Activated CD4-positive, alpha-beta memory T cell treated with anti-CD3 and anti-CD28 coated beads, Interleukin-2, amount 10 ng/mL, durations not matched to agents 7 days and 5 days (primary cell): ENCODE results near the gene WDR7. TPM values are rescaled to one million over a fixed set of nuclear protein-coding genes. Genes with fewer than 3 reads are reported as not detected.

Experiments
- CTCF ChIA-PET: fragments of 350-600 bp; sonication (Branson Sonifier 250); formaldehyde crosslinking; loops from one replicate; lab custom pipeline; 2021; ENCODE audit warnings: antibody characterized with exemption, inconsistent platforms; lab: Charles Lee
- POLR2A ChIA-PET: fragments of 350-600 bp; sonication (Branson Sonifier 250); formaldehyde crosslinking; loops from one replicate; lab custom pipeline; 2021; ENCODE audit warnings: antibody characterized with exemption; lab: Charles Lee
- DNase-seq: peaks from one replicate; pipeline ENCODE4 v3.0.0-alpha.2; 2020
- H3K27ac Mint-ChIP-seq: one replicate; pipeline ENCODE4 v1.8.0; 2021; ENCODE audit warnings: mild to moderate bottlenecking, mixed read lengths
- H3K27me3 Mint-ChIP-seq: one replicate; pipeline ENCODE4 v1.8.0; 2021; ENCODE audit warnings: mixed read lengths
- H3K36me3 Mint-ChIP-seq: one replicate; pipeline ENCODE4 v1.8.0; 2021; ENCODE audit warnings: low read depth, mixed read lengths
- H3K4me1 Mint-ChIP-seq: one replicate; pipeline ENCODE4 v1.8.0; 2021; ENCODE audit warnings: mixed read lengths
- H3K4me3 Mint-ChIP-seq: one replicate; pipeline ENCODE4 v1.8.0; 2021; ENCODE audit warnings: mild to moderate bottlenecking, mixed read lengths
- H3K9me3 Mint-ChIP-seq: one replicate; pipeline ENCODE4 v1.8.0; 2021; ENCODE audit warnings: mixed read lengths
- total RNA-seq, 2 experiments: library from RNA; stranded (reverse); gene quantifications; one replicate each; pipeline ENCODE4 v1.2.3, GENCODE V29; 2021

Gene WDR7
- total RNA-seq, 2 experiments from 2014 or later: 29.1 to 33.0 TPM

- H3K9me3 Mint-ChIP-seq: peaks cover 2% of the 10 kb centered on the region
These were observed 238.5 kb downstream of the WDR7 start for GRCh38 chr18:56889621-56890020.

GRCh38 chr18:56890632-56891031 lies 239.5 kb downstream of the WDR7 start:
- no peak for DNase-seq
- POLR2A ChIA-PET: no interaction called here
- no peak overlapping the region for H3K4me3 Mint-ChIP-seq
- H3K9me3 Mint-ChIP-seq: peaks cover 2% of the 10 kb centered on the region
- H3K36me3 Mint-ChIP-seq: peaks cover 6% of the 10 kb centered on the region
- CTCF ChIA-PET: no interaction called here
- no peak overlapping the region for H3K27ac Mint-ChIP-seq
- no peaks in the 10 kb centered on the region for H3K27me3 Mint-ChIP-seq
- no peaks in the 10 kb centered on the region for H3K4me1 Mint-ChIP-seq

More at GRCh38 chr18:56889621-56890020, 238.5 kb downstream of the WDR7 start:
- DNase-seq: no peak
- ChIA-PET POLR2A (no interaction called here), CTCF (no interaction called here)
- no peaks in the 10 kb centered on the region for H3K27me3 Mint-ChIP-seq
- H3K27ac Mint-ChIP-seq: no peak overlapping the region
- H3K36me3 Mint-ChIP-seq: peaks cover 9% of the 10 kb centered on the region
- H3K4me3 Mint-ChIP-seq: no peak overlapping the region
- no peaks in the 10 kb centered on the region for H3K4me1 Mint-ChIP-seq

- Mint-ChIP-seq H3K27me3 (no peaks in the 10 kb centered on the region), H3K4me1 (no peaks in the 10 kb centered on the region), H3K27ac (no peak overlapping the region), H3K4me3 (no peak overlapping the region), H3K36me3 (peaks cover 4% of the 10 kb centered on the region), H3K9me3 (no peaks in the 10 kb centered on the region)
- ChIA-PET POLR2A (no interaction called here), CTCF (interaction anchor here (1.3 to 1.6 kb wide), 2 partner anchors 11 to 21 kb away, joined by 4 read pairs; no protein-coding TSS in a partner anchor)
- DNase-seq: no peak
These were observed 240.0 kb downstream of the WDR7 start for GRCh38 chr18:56891116-56891515.

- no peak for DNase-seq
- no peak overlapping the region for H3K4me3 Mint-ChIP-seq
- CTCF ChIA-PET: interaction anchor here (1.3 to 1.6 kb wide), 2 partner anchors 12 to 22 kb away, joined by 4 read pairs; no protein-coding TSS in a partner anchor
- no peaks in the 10 kb centered on the region for H3K27me3 Mint-ChIP-seq
- no peaks in the 10 kb centered on the region for H3K4me1 Mint-ChIP-seq
- H3K36me3 Mint-ChIP-seq: peaks cover 4% of the 10 kb centered on the region
- H3K9me3 Mint-ChIP-seq: no peaks in the 10 kb centered on the region
- POLR2A ChIA-PET: no interaction called here
- H3K27ac Mint-ChIP-seq: no peak overlapping the region
These were observed 240.7 kb downstream of the WDR7 start for GRCh38 chr18:56891870-56892269.

- DNase-seq: no peak
- Mint-ChIP-seq H3K9me3 (no peaks in the 10 kb centered on the region), H3K36me3 (peaks cover 4% of the 10 kb centered on the region), H3K4me1 (peaks cover 4% of the 10 kb centered on the region), H3K4me3 (no peak overlapping the region), H3K27me3 (no peaks in the 10 kb centered on the region), H3K27ac (no peak overlapping the region)
- CTCF ChIA-PET: no interaction called here
- POLR2A ChIA-PET: no interaction called here
These were observed 246.0 kb downstream of the WDR7 start for GRCh38 chr18:56897122-56897521.

- H3K4me3 Mint-ChIP-seq: no peak overlapping the region
- CTCF ChIA-PET: no interaction called here
- POLR2A ChIA-PET: no interaction called here
These were observed 248.5 kb downstream of the WDR7 start for GRCh38 chr18:56899660-56900059.

GRCh38 chr18:56900195-56901094 lies 249.3 kb downstream of the WDR7 start:
- Mint-ChIP-seq H3K27ac (no peak overlapping the region), H3K4me1 (peaks cover 4% of the 10 kb centered on the region), H3K36me3 (no peaks in the 10 kb centered on the region), H3K9me3 (no peaks in the 10 kb centered on the region), H3K4me3 (no peak overlapping the region), H3K27me3 (no peaks in the 10 kb centered on the region)
- DNase-seq: no peak
- POLR2A ChIA-PET: no interaction called here
- CTCF ChIA-PET: interaction anchor here (0.5 kb wide), 1 partner anchor 560 kb away, joined by 3 read pairs; no protein-coding TSS in a partner anchor

More at GRCh38 chr18:56899660-56900059, 248.5 kb downstream of the WDR7 start:
- Mint-ChIP-seq H3K27me3 (no peaks in the 10 kb centered on the region), H3K36me3 (no peaks in the 10 kb centered on the region), H3K9me3 (no peaks in the 10 kb centered on the region), H3K27ac (no peak overlapping the region), H3K4me1 (peaks cover 4% of the 10 kb centered on the region)
- DNase-seq: no peak

- H3K36me3 Mint-ChIP-seq: peaks cover 2% of the 10 kb centered on the region
- DNase-seq: no peak
- no peak overlapping the region for H3K27ac Mint-ChIP-seq
- ChIA-PET POLR2A (no interaction called here), CTCF (no interaction called here)
- peaks cover 4% of the 10 kb centered on the region for H3K4me1 Mint-ChIP-seq
- H3K9me3 Mint-ChIP-seq: no peaks in the 10 kb centered on the region
- no peaks in the 10 kb centered on the region for H3K27me3 Mint-ChIP-seq
- H3K4me3 Mint-ChIP-seq: no peak overlapping the region
These were observed 250.8 kb downstream of the WDR7 start for GRCh38 chr18:56901919-56902318.

- ChIA-PET POLR2A (no interaction called here), CTCF (no interaction called here)
- Mint-ChIP-seq H3K9me3 (no peaks in the 10 kb centered on the region), H3K4me3 (no peak overlapping the region), H3K27ac (no peak overlapping the region), H3K27me3 (no peaks in the 10 kb centered on the region), H3K4me1 (peaks cover 4% of the 10 kb centered on the region), H3K36me3 (peaks cover 2% of the 10 kb centered on the region)
- no peak for DNase-seq
These were observed 251.5 kb downstream of the WDR7 start for GRCh38 chr18:56902653-56903052.

GRCh38 chr18:56903686-56904085 lies 252.5 kb downstream of the WDR7 start:
- Mint-ChIP-seq H3K4me3 (no peak overlapping the region), H3K36me3 (peaks cover 2% of the 10 kb centered on the region), H3K4me1 (peaks cover 4% of the 10 kb centered on the region), H3K27ac (no peak overlapping the region), H3K27me3 (no peaks in the 10 kb centered on the region), H3K9me3 (no peaks in the 10 kb centered on the region)
- DNase-seq: no peak
- POLR2A ChIA-PET: no interaction called here
- CTCF ChIA-PET: no interaction called here

- Mint-ChIP-seq H3K36me3 (peaks cover 2% of the 10 kb centered on the region), H3K27ac (no peak overlapping the region), H3K4me1 (no peaks in the 10 kb centered on the region), H3K9me3 (no peaks in the 10 kb centered on the region), H3K27me3 (no peaks in the 10 kb centered on the region), H3K4me3 (no peak overlapping the region)
- ChIA-PET CTCF (no interaction called here), POLR2A (no interaction called here)
- DNase-seq: no peak
These were observed 256.6 kb downstream of the WDR7 start for GRCh38 chr18:56907771-56908170.

- Mint-ChIP-seq H3K4me1 (no peaks in the 10 kb centered on the region), H3K27me3 (no peaks in the 10 kb centered on the region), H3K36me3 (peaks cover 8% of the 10 kb centered on the region), H3K9me3 (no peaks in the 10 kb centered on the region), H3K27ac (no peak overlapping the region), H3K4me3 (no peak overlapping the region)
- POLR2A ChIA-PET: no interaction called here
- CTCF ChIA-PET: no interaction called here
- no peak for DNase-seq
These were observed 259.1 kb downstream of the WDR7 start for GRCh38 chr18:56910237-56910636.

GRCh38 chr18:56910967-56911366 lies 259.8 kb downstream of the WDR7 start:
- H3K27ac Mint-ChIP-seq: no peak overlapping the region
- no peaks in the 10 kb centered on the region for H3K27me3 Mint-ChIP-seq
- POLR2A ChIA-PET: no interaction called here
- H3K9me3 Mint-ChIP-seq: no peaks in the 10 kb centered on the region
- H3K4me1 Mint-ChIP-seq: no peaks in the 10 kb centered on the region
- CTCF ChIA-PET: no interaction called here
- no peak for DNase-seq
- no peak overlapping the region for H3K4me3 Mint-ChIP-seq
- H3K36me3 Mint-ChIP-seq: peaks cover 8% of the 10 kb centered on the region

GRCh38 chr18:56913941-56914340 lies 262.8 kb downstream of the WDR7 start:
- H3K9me3 Mint-ChIP-seq: no peaks in the 10 kb centered on the region
- no peak for DNase-seq
- H3K36me3 Mint-ChIP-seq: peaks cover 5% of the 10 kb centered on the region
- no peak overlapping the region for H3K27ac Mint-ChIP-seq
- no peak overlapping the region for H3K4me3 Mint-ChIP-seq
- ChIA-PET POLR2A (no interaction called here), CTCF (no interaction called here)
- no peaks in the 10 kb centered on the region for H3K27me3 Mint-ChIP-seq
- H3K4me1 Mint-ChIP-seq: no peaks in the 10 kb centered on the region
